ENCODE results near the gene TUBB4A. TPM values are rescaled to one million over a fixed set of nuclear protein-coding genes. Genes with fewer than 3 reads are reported as not detected.
A peak's percentile ranks its signal among the peaks of the same experiment; 100 is the strongest.

TUBB4A gene
- total RNA-seq, 1 experiment from 2014 or later = 4.4 TPM

DNA sequence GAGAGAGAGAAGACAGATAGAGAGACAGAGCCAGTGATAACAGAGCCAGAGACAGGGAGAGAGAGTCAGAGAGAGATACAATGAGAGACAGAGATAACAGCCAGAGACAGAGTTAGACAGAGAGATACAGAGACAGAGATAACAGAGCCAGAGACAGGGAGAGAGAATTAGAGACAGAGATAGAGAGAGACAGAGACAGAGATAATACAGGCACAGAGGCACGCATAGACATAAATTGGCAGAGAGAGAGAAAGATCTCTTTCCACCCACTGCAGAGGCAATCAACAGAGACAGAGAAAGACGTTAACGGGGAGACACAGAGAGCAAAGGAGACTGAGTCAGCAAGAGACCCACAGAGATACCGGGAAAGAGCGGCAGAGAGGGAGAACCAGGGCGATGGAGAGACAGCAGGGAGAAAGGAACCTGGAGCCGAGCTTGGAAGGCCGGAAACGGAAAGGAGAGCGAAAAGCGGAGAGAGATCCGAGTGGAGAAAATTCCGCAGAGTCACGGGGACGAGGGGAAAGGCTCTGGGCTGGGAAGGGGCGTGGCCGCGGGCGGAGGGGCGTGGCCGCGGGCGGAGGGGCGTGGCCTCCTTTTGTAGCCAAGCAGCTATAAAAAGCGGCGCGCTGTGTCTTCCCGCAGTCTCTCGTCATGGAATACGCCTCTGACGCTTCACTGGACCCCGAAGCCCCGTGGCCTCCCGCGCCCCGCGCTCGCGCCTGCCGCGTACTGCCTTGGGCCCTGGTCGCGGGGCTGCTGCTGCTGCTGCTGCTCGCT lies 28.5 kb upstream of the TUBB4A start, which contains the start of gene TNFSF9:
TNFSF9 (plus strand) TSS at position 641 of the 777 bp plus-strand sequence; CDS start at position 652, 11 bp downstream.
- ChIA-PET POLR2A (interaction anchor here (0.6 to 0.7 kb wide), 2 partner anchors 42 to 310 kb away, joined by 3 read pairs; no protein-coding TSS in a partner anchor), CTCF (interaction anchor here (0.6 kb wide), 1 partner anchor 10 kb away, joined by 3 read pairs; no protein-coding TSS in a partner anchor)
- BruUV-seq (replicated peaks) = TSS peak; percentile 95
- H3K36me3 ChIP-seq (ENCODE audit: control insufficient read depth, insufficient read depth, low read length) = no peaks in the 10 kb centered on the region; the same call in 1 of the 2 replicates
- ATAC-seq (peak; percentile 91), DNase-seq (ENCODE audit: low read depth, low spot score) (no peak)
- intact Hi-C loops (cut with micrococcal nuclease; ENCODE audit: unreplicated experiment) (no loop called here), in situ Hi-C loops (cut with HindIII; ENCODE audit: low pct_unique_long_range_greater_than_20kb, low sequenced_read_pairs) (no loop called here)
- H3K4me1 ChIP-seq (ENCODE audit: control insufficient read depth, insufficient read depth, low read length) = peaks cover 10% of the 10 kb centered on the region
- H3K27me3 ChIP-seq (ENCODE audit: control insufficient read depth, insufficient read depth, low read length) = no peaks in the 10 kb centered on the region
- no peaks in the 10 kb centered on the region for H3K9me3 ChIP-seq (ENCODE audit: control insufficient read depth, insufficient read depth, low read depth, low read length)
- peak; percentile 80 for TF ChIP-seq POLR2AphosphoS5 (IDR thresholded peaks at IDR 0.05; ENCODE audit: low read depth, low read length)
- TF ChIP-seq, protein P1, sequence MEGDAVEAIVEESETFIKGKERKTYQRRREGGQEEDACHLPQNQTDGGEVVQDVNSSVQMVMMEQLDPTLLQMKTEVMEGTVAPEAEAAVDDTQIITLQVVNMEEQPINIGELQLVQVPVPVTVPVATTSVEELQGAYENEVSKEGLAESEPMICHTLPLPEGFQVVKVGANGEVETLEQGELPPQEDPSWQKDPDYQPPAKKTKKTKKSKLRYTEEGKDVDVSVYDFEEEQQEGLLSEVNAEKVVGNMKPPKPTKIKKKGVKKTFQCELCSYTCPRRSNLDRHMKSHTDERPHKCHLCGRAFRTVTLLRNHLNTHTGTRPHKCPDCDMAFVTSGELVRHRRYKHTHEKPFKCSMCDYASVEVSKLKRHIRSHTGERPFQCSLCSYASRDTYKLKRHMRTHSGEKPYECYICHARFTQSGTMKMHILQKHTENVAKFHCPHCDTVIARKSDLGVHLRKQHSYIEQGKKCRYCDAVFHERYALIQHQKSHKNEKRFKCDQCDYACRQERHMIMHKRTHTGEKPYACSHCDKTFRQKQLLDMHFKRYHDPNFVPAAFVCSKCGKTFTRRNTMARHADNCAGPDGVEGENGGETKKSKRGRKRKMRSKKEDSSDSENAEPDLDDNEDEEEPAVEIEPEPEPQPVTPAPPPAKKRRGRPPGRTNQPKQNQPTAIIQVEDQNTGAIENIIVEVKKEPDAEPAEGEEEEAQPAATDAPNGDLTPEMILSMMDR (IDR thresholded peaks at IDR 0.05) = no peak
- peak within 1 kb of the TSS; percentile 88 for H3K27ac ChIP-seq (ENCODE audit: low read length)
- H3K4me3 ChIP-seq (ENCODE audit: low read depth in 2 of 2, low read length in 2 of 2) = peak within 1 kb of the TSS; percentile 51 to 85

DNA sequence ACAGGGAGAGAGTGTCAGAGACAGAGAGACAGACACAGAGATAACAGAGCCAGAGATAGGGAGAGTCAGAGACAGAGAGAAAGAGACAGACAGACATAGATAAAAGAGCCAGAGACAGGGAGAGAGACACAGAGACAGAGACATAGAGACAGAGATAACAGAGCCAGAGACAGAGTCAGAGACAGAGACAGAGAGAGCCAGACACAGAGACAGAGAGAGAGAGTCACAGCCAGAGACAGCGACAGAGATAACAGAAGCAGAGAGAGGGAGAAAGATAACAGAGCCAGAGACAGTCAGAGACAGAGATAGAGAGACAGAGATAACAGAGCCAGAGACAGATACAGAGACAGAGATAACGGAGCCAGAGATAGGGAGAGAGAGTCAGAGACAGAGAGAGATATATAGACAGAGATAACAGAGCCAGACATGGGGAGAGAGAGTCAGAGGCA lies 27.9 kb upstream of the TUBB4A start:
- Histone ChIP-seq H3K27ac (ENCODE audit: low read length) (peak overlapping the region; percentile 88), H3K4me1 (ENCODE audit: control insufficient read depth, insufficient read depth, low read length) (peaks cover 10% of the 10 kb centered on the region), H3K4me3 (ENCODE audit: low read depth in 2 of 2, low read length in 2 of 2) (peak overlapping the region; percentile 51 to 85), H3K27me3 (ENCODE audit: control insufficient read depth, insufficient read depth, low read length) (no peaks in the 10 kb centered on the region), H3K9me3 (ENCODE audit: control insufficient read depth, insufficient read depth, low read depth, low read length) (no peaks in the 10 kb centered on the region), H3K36me3 (ENCODE audit: control insufficient read depth, insufficient read depth, low read length) (no peaks in the 10 kb centered on the region; the same call in 1 of the 2 replicates)
- ChIA-PET POLR2A (no interaction called here), CTCF (no interaction called here)
- in situ Hi-C loops (cut with HindIII; ENCODE audit: low pct_unique_long_range_greater_than_20kb, low sequenced_read_pairs) (no loop called here), intact Hi-C loops (cut with micrococcal nuclease; ENCODE audit: unreplicated experiment) (no loop called here)
- DNase-seq (ENCODE audit: low read depth, low spot score) (no peak), ATAC-seq (no peak)
- TF ChIP-seq TCF7L2 (IDR thresholded peaks at IDR 0.05; ENCODE audit: low read depth, low read length) (no peak), SIN3A (IDR thresholded peaks at IDR 0.05; ENCODE audit: borderline replicate concordance, insufficient read depth, low read depth, low read length) (no peak), POLR2AphosphoS5 (IDR thresholded peaks at IDR 0.05; ENCODE audit: low read depth, low read length) (no peak)
- TF ChIP-seq, protein P2, sequence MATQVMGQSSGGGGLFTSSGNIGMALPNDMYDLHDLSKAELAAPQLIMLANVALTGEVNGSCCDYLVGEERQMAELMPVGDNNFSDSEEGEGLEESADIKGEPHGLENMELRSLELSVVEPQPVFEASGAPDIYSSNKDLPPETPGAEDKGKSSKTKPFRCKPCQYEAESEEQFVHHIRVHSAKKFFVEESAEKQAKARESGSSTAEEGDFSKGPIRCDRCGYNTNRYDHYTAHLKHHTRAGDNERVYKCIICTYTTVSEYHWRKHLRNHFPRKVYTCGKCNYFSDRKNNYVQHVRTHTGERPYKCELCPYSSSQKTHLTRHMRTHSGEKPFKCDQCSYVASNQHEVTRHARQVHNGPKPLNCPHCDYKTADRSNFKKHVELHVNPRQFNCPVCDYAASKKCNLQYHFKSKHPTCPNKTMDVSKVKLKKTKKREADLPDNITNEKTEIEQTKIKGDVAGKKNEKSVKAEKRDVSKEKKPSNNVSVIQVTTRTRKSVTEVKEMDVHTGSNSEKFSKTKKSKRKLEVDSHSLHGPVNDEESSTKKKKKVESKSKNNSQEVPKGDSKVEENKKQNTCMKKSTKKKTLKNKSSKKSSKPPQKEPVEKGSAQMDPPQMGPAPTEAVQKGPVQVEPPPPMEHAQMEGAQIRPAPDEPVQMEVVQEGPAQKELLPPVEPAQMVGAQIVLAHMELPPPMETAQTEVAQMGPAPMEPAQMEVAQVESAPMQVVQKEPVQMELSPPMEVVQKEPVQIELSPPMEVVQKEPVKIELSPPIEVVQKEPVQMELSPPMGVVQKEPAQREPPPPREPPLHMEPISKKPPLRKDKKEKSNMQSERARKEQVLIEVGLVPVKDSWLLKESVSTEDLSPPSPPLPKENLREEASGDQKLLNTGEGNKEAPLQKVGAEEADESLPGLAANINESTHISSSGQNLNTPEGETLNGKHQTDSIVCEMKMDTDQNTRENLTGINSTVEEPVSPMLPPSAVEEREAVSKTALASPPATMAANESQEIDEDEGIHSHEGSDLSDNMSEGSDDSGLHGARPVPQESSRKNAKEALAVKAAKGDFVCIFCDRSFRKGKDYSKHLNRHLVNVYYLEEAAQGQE (IDR thresholded peaks at IDR 0.05; ENCODE audit: insufficient read depth in 1 of 2, low read depth in 2 of 2, low read length in 1 of 2) = no peak
- TF ChIP-seq, protein P1 (IDR thresholded peaks at IDR 0.05) = no peak
- no TSS peak for BruUV-seq (replicated peaks)
